ENCODE results near the gene LRTM2.

Gene LRTM2

DNA sequence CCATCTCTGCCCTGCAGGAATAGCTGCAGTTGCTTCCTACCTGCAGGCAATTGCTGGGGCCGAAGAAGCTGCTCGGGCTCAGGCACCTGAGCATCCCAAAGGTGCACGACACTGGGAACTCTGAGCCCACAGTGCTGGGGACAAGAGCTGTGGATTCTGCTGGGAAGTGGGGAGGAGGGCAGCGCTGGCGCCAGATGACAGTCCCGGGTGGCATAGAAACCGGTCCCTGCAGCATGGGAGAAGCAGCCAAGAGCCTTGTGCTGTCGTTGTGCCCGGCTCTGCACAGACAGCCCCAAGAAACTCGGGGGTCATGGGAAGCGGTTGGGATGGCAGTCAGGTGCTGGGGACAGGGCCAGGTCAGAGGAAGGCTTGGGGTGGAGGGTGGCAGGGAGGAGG is 529 bp downstream of the LRTM2 start:
- no peaks in the 10 kb centered on the region for H3K9me3 ChIP-seq (ENCODE audit: low read depth, low read length)
- no peak for DNase-seq (ENCODE audit: low read depth, low spot score)
- H3K9ac ChIP-seq (ENCODE audit: insufficient read length), result no peak overlapping the region
- H3K4me3 ChIP-seq, result no peak overlapping the region
- no peak overlapping the region for H3K27ac ChIP-seq
- no peaks in the 10 kb centered on the region for H3K36me3 ChIP-seq (ENCODE audit: insufficient read depth, low read length)
- TF ChIP-seq POLR2AphosphoS5 (IDR thresholded peaks at IDR 0.05; ENCODE audit: borderline replicate concordance, low read depth, low read length), result no peak
- TF ChIP-seq EZH2 (IDR thresholded peaks at IDR 0.05), result no peak
- no peak for TF ChIP-seq FOXP2 (optimal IDR thresholded peaks at IDR 0.05; ENCODE audit: control extremely low read depth, extremely low read length, insufficient read depth)

DNA sequence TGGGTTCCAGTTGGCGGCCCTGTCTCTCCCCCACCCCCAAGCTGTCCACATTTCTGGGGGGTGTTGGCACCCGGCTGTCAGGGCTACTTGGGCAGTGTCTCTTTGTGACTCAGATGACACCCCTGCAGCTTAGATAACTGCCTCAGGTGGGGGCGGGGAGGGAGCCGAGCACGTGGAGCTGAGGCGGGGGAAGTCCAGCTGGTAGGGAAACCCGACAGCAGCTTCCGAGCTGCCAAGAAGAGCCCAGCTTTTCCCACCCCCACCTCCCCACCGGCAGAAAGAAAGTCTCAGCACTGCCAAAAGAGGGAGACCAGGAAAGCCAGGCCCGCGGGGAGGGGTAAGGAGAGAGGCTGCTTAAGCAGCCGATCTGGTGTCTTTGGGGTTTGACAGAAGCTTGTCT is 1.4 kb downstream of the LRTM2 start:
- Histone ChIP-seq H3K9ac (ENCODE audit: insufficient read length) (no peak overlapping the region), H3K36me3 (ENCODE audit: insufficient read depth, low read length) (no peaks in the 10 kb centered on the region), H3K9me3 (ENCODE audit: low read depth, low read length) (no peaks in the 10 kb centered on the region), H3K4me3 (no peak overlapping the region), H3K27ac (no peak overlapping the region)
- no peak for DNase-seq (ENCODE audit: low read depth, low spot score)
- no peak for TF ChIP-seq POLR2AphosphoS5 (IDR thresholded peaks at IDR 0.05; ENCODE audit: borderline replicate concordance, low read depth, low read length)
- no peak for TF ChIP-seq EZH2 (IDR thresholded peaks at IDR 0.05)
- no peak for TF ChIP-seq FOXP2 (optimal IDR thresholded peaks at IDR 0.05; ENCODE audit: control extremely low read depth, extremely low read length, insufficient read depth)

DNA sequence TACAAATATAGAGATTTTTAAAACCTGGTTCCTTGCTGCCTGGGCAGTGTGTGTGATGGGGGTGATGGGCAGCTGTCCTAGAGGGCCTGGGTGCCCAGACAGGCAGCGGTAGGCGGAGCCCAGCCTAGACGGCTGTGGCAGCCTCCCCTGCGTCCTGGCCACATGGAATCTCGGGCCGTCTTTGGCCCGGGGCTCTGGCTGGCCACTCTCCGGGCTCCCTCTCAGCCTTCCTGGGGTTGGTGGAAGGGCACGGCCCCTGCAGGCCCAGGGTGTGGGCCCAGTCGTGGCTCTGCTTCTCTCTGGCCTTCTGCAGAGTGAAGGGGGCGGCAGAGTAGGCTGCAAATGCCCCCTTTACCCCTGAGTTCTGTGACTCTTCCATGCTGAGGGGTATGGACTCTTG is 2.3 kb downstream of the LRTM2 start:
- no peaks in the 10 kb centered on the region for H3K36me3 ChIP-seq (ENCODE audit: insufficient read depth, low read length)
- no peak overlapping the region for H3K27ac ChIP-seq

DNA sequence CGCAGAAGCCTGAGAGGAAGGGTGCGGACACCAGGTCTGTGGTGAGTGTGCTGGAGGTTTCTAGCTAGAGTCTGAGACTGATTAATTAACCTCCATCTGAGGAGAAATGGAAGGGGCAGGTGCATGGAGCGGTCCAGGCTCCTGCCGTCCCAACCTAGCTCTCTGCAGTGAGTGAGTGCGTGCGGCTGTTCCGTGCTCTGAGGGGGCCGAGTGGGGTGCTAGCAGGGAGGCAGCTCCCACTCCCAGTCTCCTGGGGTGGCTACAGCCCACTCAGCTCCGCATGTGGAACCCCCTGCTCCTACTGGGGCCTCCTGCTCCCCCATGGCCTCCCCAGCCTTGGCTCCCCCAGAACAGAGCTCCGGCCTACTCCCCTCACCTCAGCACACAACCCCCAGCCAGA is 2.9 kb downstream of the LRTM2 start:
- Histone ChIP-seq H3K9ac (ENCODE audit: insufficient read length) (no peak overlapping the region), H3K27ac (no peak overlapping the region), H3K9me3 (ENCODE audit: low read depth, low read length) (no peaks in the 10 kb centered on the region), H3K36me3 (ENCODE audit: insufficient read depth, low read length) (no peaks in the 10 kb centered on the region), H3K4me3 (no peak overlapping the region)
- TF ChIP-seq FOXP2 (optimal IDR thresholded peaks at IDR 0.05; ENCODE audit: control extremely low read depth, extremely low read length, insufficient read depth), result no peak
- no peak for TF ChIP-seq POLR2AphosphoS5 (IDR thresholded peaks at IDR 0.05; ENCODE audit: borderline replicate concordance, low read depth, low read length)
- no peak for TF ChIP-seq EZH2 (IDR thresholded peaks at IDR 0.05)
- no peak for DNase-seq (ENCODE audit: low read depth, low spot score)

More for the DNA sequence above, 2.3 kb downstream of the LRTM2 start:
- Histone ChIP-seq H3K9ac (ENCODE audit: insufficient read length) (no peak overlapping the region), H3K4me3 (no peak overlapping the region), H3K9me3 (ENCODE audit: low read depth, low read length) (no peaks in the 10 kb centered on the region)
- no peak for TF ChIP-seq POLR2AphosphoS5 (IDR thresholded peaks at IDR 0.05; ENCODE audit: borderline replicate concordance, low read depth, low read length)
- no peak for TF ChIP-seq FOXP2 (optimal IDR thresholded peaks at IDR 0.05; ENCODE audit: control extremely low read depth, extremely low read length, insufficient read depth)
- no peak for TF ChIP-seq EZH2 (IDR thresholded peaks at IDR 0.05)
- DNase-seq (ENCODE audit: low read depth, low spot score), result no peak

DNA sequence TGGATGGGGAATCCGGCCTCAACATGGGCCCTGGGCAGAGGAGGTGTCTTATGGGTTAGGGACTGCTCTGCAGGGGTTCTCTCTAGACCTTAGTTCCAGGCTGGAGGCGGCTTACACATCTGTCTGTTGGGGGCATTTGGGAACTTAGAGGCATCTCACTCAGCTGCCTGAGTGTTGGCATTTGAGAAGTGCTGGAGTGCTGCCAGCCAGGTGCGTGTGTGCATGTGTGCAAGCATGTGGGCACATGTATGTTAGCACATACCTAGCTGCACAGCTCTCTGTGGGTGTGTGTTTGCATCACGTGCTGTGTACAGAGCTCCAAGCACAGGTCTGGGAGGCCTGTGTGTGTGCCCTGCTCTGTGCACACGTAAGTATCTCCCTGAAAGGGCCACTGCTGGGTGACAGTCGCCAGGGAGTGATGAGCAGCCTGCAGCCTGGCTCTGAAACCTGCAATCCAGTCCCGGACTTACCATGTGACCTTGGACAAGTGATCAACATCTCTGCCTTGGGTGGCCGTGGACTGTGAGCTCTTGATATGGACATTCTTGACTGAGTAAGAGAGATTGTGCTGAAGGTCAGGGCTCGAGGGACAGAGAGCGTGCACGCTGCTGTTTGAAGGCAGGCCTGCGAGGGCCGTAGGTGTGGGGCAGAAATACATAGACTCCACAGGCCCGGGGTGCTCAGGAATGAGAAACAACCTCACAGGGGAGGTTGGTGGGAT is 5.2 kb downstream of the LRTM2 start:
- DNase-seq (ENCODE audit: low read depth, low spot score), result no peak
- Histone ChIP-seq H3K9me3 (ENCODE audit: low read depth, low read length) (no peaks in the 10 kb centered on the region), H3K4me3 (no peak overlapping the region), H3K9ac (ENCODE audit: insufficient read length) (no peak overlapping the region), H3K27ac (no peak overlapping the region), H3K36me3 (ENCODE audit: insufficient read depth, low read length) (no peaks in the 10 kb centered on the region)
- no peak for TF ChIP-seq POLR2AphosphoS5 (IDR thresholded peaks at IDR 0.05; ENCODE audit: borderline replicate concordance, low read depth, low read length)
- TF ChIP-seq EZH2 (IDR thresholded peaks at IDR 0.05), result no peak
- TF ChIP-seq FOXP2 (optimal IDR thresholded peaks at IDR 0.05; ENCODE audit: control extremely low read depth, extremely low read length, insufficient read depth), result no peak

DNA sequence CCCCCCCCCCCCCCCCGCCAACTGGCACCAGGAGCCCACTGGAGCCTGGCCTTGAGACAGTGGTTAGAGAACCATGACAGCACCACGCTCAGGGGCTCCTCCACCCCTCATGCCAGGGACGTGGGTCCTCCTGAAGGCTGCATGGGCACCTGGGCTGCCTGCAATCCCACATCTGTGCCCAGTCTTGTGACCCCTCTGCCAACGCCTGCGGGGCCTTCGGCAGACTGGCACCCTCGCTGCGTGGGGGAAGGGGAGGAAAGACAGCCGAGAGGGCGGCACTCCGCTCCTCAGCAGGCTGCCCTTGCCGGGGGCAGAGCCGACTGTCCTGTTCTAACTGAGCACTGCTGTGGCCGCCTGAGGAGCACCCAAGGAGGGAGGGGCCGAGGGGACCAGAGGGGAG is 6.0 kb downstream of the LRTM2 start:
- Histone ChIP-seq H3K36me3 (ENCODE audit: insufficient read depth, low read length) (no peaks in the 10 kb centered on the region), H3K27ac (no peak overlapping the region), H3K9me3 (ENCODE audit: low read depth, low read length) (no peaks in the 10 kb centered on the region), H3K4me3 (no peak overlapping the region), H3K9ac (ENCODE audit: insufficient read length) (no peak overlapping the region)
- no peak for DNase-seq (ENCODE audit: low read depth, low spot score)
- no peak for TF ChIP-seq FOXP2 (optimal IDR thresholded peaks at IDR 0.05; ENCODE audit: control extremely low read depth, extremely low read length, insufficient read depth)
- no peak for TF ChIP-seq EZH2 (IDR thresholded peaks at IDR 0.05)
- TF ChIP-seq POLR2AphosphoS5 (IDR thresholded peaks at IDR 0.05; ENCODE audit: borderline replicate concordance, low read depth, low read length), result no peak

DNA sequence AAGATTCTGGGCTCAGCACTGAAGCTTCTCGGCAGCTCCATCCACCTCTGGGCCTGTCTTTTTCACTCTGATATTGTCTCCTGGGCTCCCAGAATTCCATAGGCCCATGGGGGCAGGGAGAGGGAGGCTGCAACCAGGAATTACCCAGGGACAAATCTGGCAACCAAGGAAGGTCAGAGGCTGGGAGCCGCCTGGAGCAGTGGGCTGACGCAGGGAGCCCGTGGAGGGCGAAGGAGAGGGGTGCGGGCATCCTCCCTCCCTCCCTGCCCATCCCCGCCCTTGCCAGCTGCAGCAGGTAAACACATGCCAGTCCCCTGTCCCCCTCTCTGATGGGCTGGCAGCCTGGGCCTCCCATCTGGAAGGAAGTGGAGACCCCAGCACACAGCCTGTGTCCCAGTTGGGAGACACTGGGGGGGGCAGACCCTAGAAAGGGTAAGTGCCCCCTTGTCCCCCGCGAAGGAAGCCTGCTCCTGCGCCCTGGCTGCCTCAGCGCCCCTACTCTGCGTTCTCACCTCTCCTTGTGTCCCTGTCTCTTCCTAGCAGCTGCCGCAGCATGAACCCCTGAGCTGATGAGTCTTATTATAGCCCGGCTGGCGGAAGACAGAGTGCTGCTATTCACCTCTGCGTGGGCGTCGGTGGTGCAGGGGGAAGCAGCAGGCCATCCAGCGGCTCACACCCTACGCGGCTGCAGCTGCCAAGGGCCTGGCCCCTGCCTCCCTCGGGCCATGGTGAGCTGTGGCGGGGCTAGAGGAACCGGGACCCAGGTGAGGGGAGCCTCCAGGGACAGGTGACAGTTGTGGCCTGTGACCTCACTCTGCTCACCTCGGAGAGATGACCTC is 6.7 kb downstream of the LRTM2 start:
- TF ChIP-seq FOXP2 (optimal IDR thresholded peaks at IDR 0.05; ENCODE audit: control extremely low read depth, extremely low read length, insufficient read depth) (no peak), EZH2 (IDR thresholded peaks at IDR 0.05) (no peak), POLR2AphosphoS5 (IDR thresholded peaks at IDR 0.05; ENCODE audit: borderline replicate concordance, low read depth, low read length) (no peak)
- Histone ChIP-seq H3K27ac (no peak overlapping the region), H3K4me3 (no peak overlapping the region), H3K9me3 (ENCODE audit: low read depth, low read length) (no peaks in the 10 kb centered on the region), H3K9ac (ENCODE audit: insufficient read length) (no peak overlapping the region), H3K36me3 (ENCODE audit: insufficient read depth, low read length) (no peaks in the 10 kb centered on the region)
- DNase-seq (ENCODE audit: low read depth, low spot score), result no peak
